ENCODE measurements around the gene MYEOV.

The MYEOV gene

GRCh38 chr11:69293819-69294505 lies at the start of gene MYEOV:
MYEOV (plus strand) TSS chr11:69294155; CDS start chr11:69295355, 1,200 bp downstream.
- DNase-seq: no peak

GRCh38 chr11:69244266-69244665 lies 49.7 kb upstream of the MYEOV start:
- no peak for DNase-seq

GRCh38 chr11:69245041-69245440 lies 48.9 kb upstream of the MYEOV start:
- no peak for DNase-seq

- no peak for DNase-seq
Measured at GRCh38 chr11:69245491-69246345, 48.2 kb upstream of the MYEOV start.

GRCh38 chr11:69249311-69250185 lies 44.4 kb upstream of the MYEOV start:
- no peak for DNase-seq

GRCh38 chr11:69250186-69251056 lies 43.5 kb upstream of the MYEOV start:
- DNase-seq: peak; percentile 42

GRCh38 chr11:69251057-69251393 lies 42.9 kb upstream of the MYEOV start:
- no peak for DNase-seq

- DNase-seq: no peak
Measured at GRCh38 chr11:69251639-69252489, 42.1 kb upstream of the MYEOV start.

GRCh38 chr11:69252490-69252837 lies 41.5 kb upstream of the MYEOV start:
- DNase-seq: no peak

- no peak for DNase-seq
Measured at GRCh38 chr11:69253028-69253427, 40.9 kb upstream of the MYEOV start.

- no peak for DNase-seq
Measured at GRCh38 chr11:69257134-69257533, 36.8 kb upstream of the MYEOV start.

GRCh38 chr11:69257838-69258658 lies 35.9 kb upstream of the MYEOV start:
- no peak for DNase-seq

- no peak for DNase-seq
Measured at GRCh38 chr11:69259096-69259495, 34.9 kb upstream of the MYEOV start.

- DNase-seq: no peak
Measured at GRCh38 chr11:69260622-69261021, 33.3 kb upstream of the MYEOV start.

- no peak for DNase-seq
Measured at GRCh38 chr11:69261116-69261515, 32.8 kb upstream of the MYEOV start.

GRCh38 chr11:69262918-69263735 lies 30.8 kb upstream of the MYEOV start:
- no peak for DNase-seq

GRCh38 chr11:69263736-69264052 lies 30.3 kb upstream of the MYEOV start:
- DNase-seq: no peak

- no peak for DNase-seq
Measured at GRCh38 chr11:69264486-69264885, 29.5 kb upstream of the MYEOV start.

GRCh38 chr11:69265210-69265609 lies 28.7 kb upstream of the MYEOV start:
- DNase-seq: no peak
